Glutamatergic neuron (in vitro differentiated cells): ENCODE data around the gene BMPR1A. TPM values are rescaled to one million over a fixed set of nuclear protein-coding genes. Genes with fewer than 3 reads are reported as not detected.
A peak's percentile ranks its signal among the peaks of the same experiment; 100 is the strongest.

Experiments used
- DNase-seq: peaks from one replicate; pipeline ENCODE4 v3.0.0; 2022
- H3K27ac Mint-ChIP-seq: one replicate; pipeline ENCODE4 v1.8.0; 2020; ENCODE audit warnings: mild to moderate bottlenecking, mixed read lengths, inconsistent platforms; ENCODE audit not compliant: unreplicated experiment
- H3K27me3 Mint-ChIP-seq: one replicate; pipeline ENCODE4 v1.8.0; 2020; ENCODE audit warnings: mild to moderate bottlenecking, moderate library complexity, mixed read lengths, inconsistent platforms; ENCODE audit not compliant: unreplicated experiment
- H3K36me3 Mint-ChIP-seq: one replicate; pipeline ENCODE4 v1.8.0; 2020; ENCODE audit warnings: mild to moderate bottlenecking, mixed read lengths, inconsistent platforms; ENCODE audit not compliant: unreplicated experiment
- H3K4me1 Mint-ChIP-seq: one replicate; pipeline ENCODE4 v1.8.0; 2020; ENCODE audit warnings: mild to moderate bottlenecking, low read depth, mixed read lengths, inconsistent platforms; ENCODE audit not compliant: unreplicated experiment
- H3K4me3 Mint-ChIP-seq: one replicate; pipeline ENCODE4 v1.8.0; 2020; ENCODE audit warnings: mild to moderate bottlenecking, mixed read lengths, inconsistent platforms; ENCODE audit not compliant: unreplicated experiment
- H3K9me3 Mint-ChIP-seq: one replicate; pipeline ENCODE4 v1.8.0; 2020; ENCODE audit warnings: mild to moderate bottlenecking, moderate library complexity, mixed read lengths, inconsistent platforms; ENCODE audit not compliant: unreplicated experiment
- CTCF ChIP-seq: fragments of 200-600 bp; sonication (generic); IDR thresholded peaks from one replicate; pipeline ENCODE4 v1.5.0; 2021; ENCODE audit not compliant: partially characterized antibody, unreplicated experiment
- total RNA-seq: library from RNA; stranded (reverse); fragmentation: NEBNext Ultra II Directional; extraction: Animal tissue kit (Norgen Biotek cat#: 25700); gene quantifications from one replicate; pipeline ENCODE4 v1.2.1, GENCODE V29; 2021; ENCODE audit not compliant: unreplicated experiment

The BMPR1A gene
- total RNA-seq, 1 donor from 2014 or later: 27.7 TPM

- Mint-ChIP-seq H3K4me1 (peaks cover 20% of the 10 kb centered on the region), H3K4me3 (no peak overlapping the region), H3K27me3 (no peaks in the 10 kb centered on the region), H3K36me3 (no peaks in the 10 kb centered on the region), H3K9me3 (no peaks in the 10 kb centered on the region), H3K27ac (no peak overlapping the region)
- TF ChIP-seq CTCF: peak; percentile 75
- peak; percentile 57 for DNase-seq
Observed at GRCh38 chr10:86899670-86900276, 143.4 kb downstream of the BMPR1A start.

GRCh38 chr10:86900955-86901354 is 144.5 kb downstream of the BMPR1A start:
- Mint-ChIP-seq H3K27ac (no peak overlapping the region), H3K36me3 (no peaks in the 10 kb centered on the region), H3K4me3 (no peak overlapping the region), H3K27me3 (no peaks in the 10 kb centered on the region), H3K9me3 (no peaks in the 10 kb centered on the region), H3K4me1 (peaks cover 20% of the 10 kb centered on the region)
- no peak for TF ChIP-seq CTCF
- DNase-seq: no peak

- H3K36me3 Mint-ChIP-seq: peaks cover 11% of the 10 kb centered on the region
- no peak for TF ChIP-seq CTCF
Observed at GRCh38 chr10:86904600-86904999, 148.2 kb downstream of the BMPR1A start.

GRCh38 chr10:86905429-86905828 is 149.0 kb downstream of the BMPR1A start:
- H3K27me3 Mint-ChIP-seq: no peaks in the 10 kb centered on the region
- H3K4me3 Mint-ChIP-seq: no peak overlapping the region
- DNase-seq: no peak
- H3K4me1 Mint-ChIP-seq: no peaks in the 10 kb centered on the region
- no peak for TF ChIP-seq CTCF
- peaks cover 11% of the 10 kb centered on the region for H3K36me3 Mint-ChIP-seq
- H3K27ac Mint-ChIP-seq: no peak overlapping the region
- peaks cover 5% of the 10 kb centered on the region for H3K9me3 Mint-ChIP-seq

More at GRCh38 chr10:86904600-86904999, 148.2 kb downstream of the BMPR1A start:
- peaks cover 5% of the 10 kb centered on the region for H3K9me3 Mint-ChIP-seq
- H3K27ac Mint-ChIP-seq: no peak overlapping the region
- DNase-seq: no peak
- H3K27me3 Mint-ChIP-seq: no peaks in the 10 kb centered on the region
- H3K4me1 Mint-ChIP-seq: peaks cover 2% of the 10 kb centered on the region
- no peak overlapping the region for H3K4me3 Mint-ChIP-seq

GRCh38 chr10:86914734-86915133 is 158.3 kb downstream of the BMPR1A start:
- no peak overlapping the region for H3K27ac Mint-ChIP-seq
- no peak for TF ChIP-seq CTCF
- H3K36me3 Mint-ChIP-seq: no peaks in the 10 kb centered on the region
- H3K9me3 Mint-ChIP-seq: no peaks in the 10 kb centered on the region
- H3K4me3 Mint-ChIP-seq: no peak overlapping the region
- H3K4me1 Mint-ChIP-seq: no peaks in the 10 kb centered on the region
- H3K27me3 Mint-ChIP-seq: peaks cover 1% of the 10 kb centered on the region
- DNase-seq: no peak
